IPS DF 4.7 (cell line): ENCODE data around the gene MAGOHB.

Experiments
- DNase-seq: peaks from one replicate; pipeline ENCODE4 v3.0.0-alpha.2; 2013; ENCODE audit warnings: low spot score; ENCODE audit errors: extremely low read depth

The MAGOHB gene

DNA sequence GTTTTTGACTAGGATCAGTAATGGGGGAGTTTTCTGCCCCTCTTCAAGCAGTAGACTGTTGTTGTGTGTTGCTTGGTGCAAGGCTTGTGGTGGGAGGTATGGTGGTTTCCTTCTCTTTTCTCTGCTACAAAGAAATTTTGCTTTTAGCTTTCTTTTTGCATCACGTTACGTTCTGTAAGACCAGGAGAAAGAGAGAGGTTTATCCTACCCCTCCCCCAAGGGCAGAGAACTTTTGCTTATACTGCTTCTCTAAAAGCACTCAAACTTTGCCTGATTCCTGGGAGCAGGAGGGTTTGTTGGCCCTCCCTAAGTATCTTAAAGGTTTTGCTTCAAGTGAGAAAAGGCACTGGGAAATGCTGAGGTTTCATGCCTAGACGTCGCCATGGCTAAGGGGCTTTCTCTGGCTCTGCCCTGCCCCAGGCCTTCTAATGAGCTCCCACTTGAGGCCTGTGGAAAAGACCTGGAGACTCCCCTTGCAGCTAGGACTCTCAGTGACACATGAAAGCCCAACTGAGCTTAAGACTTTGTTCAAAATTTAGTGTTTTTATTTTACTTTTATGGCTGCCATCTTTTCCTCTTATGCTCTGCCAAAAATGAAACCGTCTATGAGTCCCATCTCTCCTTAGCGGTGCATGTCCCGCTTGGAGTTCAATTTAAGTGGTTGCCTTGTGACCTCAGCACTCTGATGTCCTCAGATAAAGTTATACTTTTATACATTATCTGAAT is 58.5 kb downstream of the MAGOHB start:
- no peak for DNase-seq

DNA sequence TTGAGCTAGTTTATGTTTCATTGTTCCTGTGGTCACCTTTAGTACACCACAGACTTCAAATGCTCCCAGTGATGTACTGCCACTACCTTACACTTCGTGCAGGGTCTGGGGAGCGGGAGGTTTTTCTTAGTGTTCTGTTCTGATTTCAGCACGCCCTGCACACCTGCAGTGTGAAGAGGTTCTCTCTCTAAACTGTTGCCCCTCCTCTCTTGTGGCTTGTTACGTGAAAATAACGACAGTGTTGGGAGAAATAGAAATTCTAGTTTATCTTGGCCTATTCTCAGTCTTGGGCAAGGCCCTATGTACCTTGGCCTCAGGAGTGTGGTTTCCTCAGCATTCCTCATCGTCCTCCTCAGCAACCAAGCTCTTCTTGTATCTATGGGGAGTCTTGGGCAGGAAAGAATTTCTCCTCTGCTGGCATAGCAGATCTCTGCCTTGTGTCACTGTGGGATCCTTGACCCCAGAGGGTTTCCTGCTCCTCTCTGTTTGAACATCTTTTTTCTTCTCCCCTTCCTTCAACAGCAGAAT is 59.1 kb downstream of the MAGOHB start:
- no peak for DNase-seq
